Measurements from ENCODE around the gene FBXO11. TPM values are rescaled to one million over a fixed set of nuclear protein-coding genes. Genes with fewer than 3 reads are reported as not detected.
A peak's percentile ranks its signal among the peaks of the same experiment; 100 is the strongest.

FBXO11 gene
- total RNA-seq, 3 donors from 2014 or later (not counting 1 experiment from before 2014, with no cell fraction given): 104 to 110 (median 105) TPM

DNA sequence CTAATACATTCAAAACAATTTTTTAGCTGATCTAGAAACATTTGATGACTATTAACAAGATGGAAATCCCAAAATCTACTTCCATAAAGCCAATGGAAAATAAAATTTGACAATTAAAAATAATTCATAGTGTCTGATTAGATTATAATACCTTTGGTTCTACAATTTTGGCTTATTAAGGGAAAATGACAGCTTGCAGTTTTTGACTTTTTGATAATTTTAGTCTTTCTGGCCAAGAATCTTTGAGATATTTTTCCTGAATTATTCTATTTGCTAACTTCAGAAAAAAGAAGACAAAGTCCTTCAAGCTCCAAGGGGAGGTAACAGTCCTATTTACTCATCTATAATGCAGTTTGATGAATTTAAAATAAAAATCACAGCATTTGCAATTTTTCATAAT is 83.8 kb downstream of the FBXO11 start:
- peaks cover 60% of the 10 kb centered on the region for H3K36me3 ChIP-seq (ENCODE audit: control insufficient read depth, insufficient read depth, low read length)
- H3K27ac Mint-ChIP-seq: no peak overlapping the region

GRCh38 chr2:47819834-47820233 is 86.5 kb downstream of the FBXO11 start:
- no peaks in the 10 kb centered on the region for H3K36me3 Mint-ChIP-seq
- DNase-seq (no peak), ATAC-seq (no peak)
- TF ChIP-seq, protein P1, sequence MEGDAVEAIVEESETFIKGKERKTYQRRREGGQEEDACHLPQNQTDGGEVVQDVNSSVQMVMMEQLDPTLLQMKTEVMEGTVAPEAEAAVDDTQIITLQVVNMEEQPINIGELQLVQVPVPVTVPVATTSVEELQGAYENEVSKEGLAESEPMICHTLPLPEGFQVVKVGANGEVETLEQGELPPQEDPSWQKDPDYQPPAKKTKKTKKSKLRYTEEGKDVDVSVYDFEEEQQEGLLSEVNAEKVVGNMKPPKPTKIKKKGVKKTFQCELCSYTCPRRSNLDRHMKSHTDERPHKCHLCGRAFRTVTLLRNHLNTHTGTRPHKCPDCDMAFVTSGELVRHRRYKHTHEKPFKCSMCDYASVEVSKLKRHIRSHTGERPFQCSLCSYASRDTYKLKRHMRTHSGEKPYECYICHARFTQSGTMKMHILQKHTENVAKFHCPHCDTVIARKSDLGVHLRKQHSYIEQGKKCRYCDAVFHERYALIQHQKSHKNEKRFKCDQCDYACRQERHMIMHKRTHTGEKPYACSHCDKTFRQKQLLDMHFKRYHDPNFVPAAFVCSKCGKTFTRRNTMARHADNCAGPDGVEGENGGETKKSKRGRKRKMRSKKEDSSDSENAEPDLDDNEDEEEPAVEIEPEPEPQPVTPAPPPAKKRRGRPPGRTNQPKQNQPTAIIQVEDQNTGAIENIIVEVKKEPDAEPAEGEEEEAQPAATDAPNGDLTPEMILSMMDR (IDR thresholded peaks at IDR 0.05): no peak
- H3K27ac ChIP-seq (ENCODE audit: low read length): no peak overlapping the region
- no peak overlapping the region for H3K27ac Mint-ChIP-seq
- no peaks in the 10 kb centered on the region for H3K9me3 ChIP-seq (ENCODE audit: control insufficient read depth, insufficient read depth, low read length)
- 100% methylated on average over 1 of the region's 3 CpGs for WGBS (ENCODE audit: insufficient coverage)
- H3K4me3 Mint-ChIP-seq: no peak overlapping the region
- no peaks in the 10 kb centered on the region for H3K4me1 ChIP-seq (ENCODE audit: control insufficient read depth, insufficient read depth, low read length)
- no peaks in the 10 kb centered on the region for H3K27me3 Mint-ChIP-seq (ENCODE audit: low read depth in 2 of 2)
- H3K27me3 ChIP-seq (ENCODE audit: control insufficient read depth, insufficient read depth, low read length): no peaks in the 10 kb centered on the region
- H3K9me3 Mint-ChIP-seq: no peaks in the 10 kb centered on the region
- H3K4me1 Mint-ChIP-seq: no peaks in the 10 kb centered on the region
- intact Hi-C loops (cut with micrococcal nuclease): no loop called here
- no peak overlapping the region for H3K4me3 ChIP-seq (ENCODE audit: low read length)
- H3K36me3 ChIP-seq (ENCODE audit: control insufficient read depth, insufficient read depth, low read length): peaks cover 74% of the 10 kb centered on the region

More for the DNA sequence above, 83.8 kb downstream of the FBXO11 start:
- peaks cover 8% of the 10 kb centered on the region for H3K36me3 Mint-ChIP-seq
- intact Hi-C loops (cut with micrococcal nuclease): no loop called here
- H3K4me3 ChIP-seq (ENCODE audit: low read length): no peak overlapping the region
- H3K4me1 ChIP-seq (ENCODE audit: control insufficient read depth, insufficient read depth, low read length): no peaks in the 10 kb centered on the region
- TF ChIP-seq, protein P1 (IDR thresholded peaks at IDR 0.05): no peak
- no peaks in the 10 kb centered on the region for H3K27me3 Mint-ChIP-seq (ENCODE audit: low read depth in 2 of 2)
- DNase-seq (no peak), ATAC-seq (no peak)
- H3K9me3 ChIP-seq (ENCODE audit: control insufficient read depth, insufficient read depth, low read length): no peaks in the 10 kb centered on the region
- H3K27ac ChIP-seq (ENCODE audit: low read length): no peak overlapping the region
- H3K27me3 ChIP-seq (ENCODE audit: control insufficient read depth, insufficient read depth, low read length): no peaks in the 10 kb centered on the region
- H3K4me1 Mint-ChIP-seq: peaks cover 0 to 5% of the 10 kb centered on the region in 2 donors
- H3K9me3 Mint-ChIP-seq: no peaks in the 10 kb centered on the region
- no peak overlapping the region for H3K4me3 Mint-ChIP-seq

DNA sequence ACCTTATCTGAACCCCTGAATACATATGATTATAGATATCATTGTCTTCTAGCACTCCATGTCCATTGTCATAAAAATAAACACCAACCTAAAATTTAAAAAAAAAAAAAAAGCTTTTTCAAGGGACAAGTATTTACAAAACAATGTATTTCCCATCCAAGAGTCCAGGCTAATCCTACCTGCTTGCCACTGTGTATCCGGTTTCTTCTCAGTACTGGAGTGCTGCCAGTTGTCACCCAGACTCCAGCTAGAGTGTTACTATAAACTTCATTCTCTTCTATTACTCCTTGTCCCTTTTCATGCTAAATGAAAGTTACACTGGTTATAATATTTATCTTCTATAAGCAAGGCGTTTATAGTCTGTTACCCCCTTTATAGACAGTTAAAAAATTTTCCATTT is 87.5 kb downstream of the FBXO11 start:
- H3K4me3 ChIP-seq (ENCODE audit: low read length): no peak overlapping the region
- DNase-seq (no peak), ATAC-seq (no peak)
- TF ChIP-seq, protein P1 (IDR thresholded peaks at IDR 0.05): no peak
- H3K36me3 ChIP-seq (ENCODE audit: control insufficient read depth, insufficient read depth, low read length): peaks cover 68% of the 10 kb centered on the region
- H3K27ac Mint-ChIP-seq: peak overlapping the region in 1 of 2 donors; percentile 66
- 96% methylated on average over 1 of the region's 2 CpGs for WGBS (ENCODE audit: insufficient coverage)
- H3K9me3 Mint-ChIP-seq: no peaks in the 10 kb centered on the region
- H3K9me3 ChIP-seq (ENCODE audit: control insufficient read depth, insufficient read depth, low read length): no peaks in the 10 kb centered on the region
- no peaks in the 10 kb centered on the region for H3K27me3 Mint-ChIP-seq (ENCODE audit: low read depth in 2 of 2)
- no peak overlapping the region for H3K27ac ChIP-seq (ENCODE audit: low read length)
- no peaks in the 10 kb centered on the region for H3K27me3 ChIP-seq (ENCODE audit: control insufficient read depth, insufficient read depth, low read length)
- intact Hi-C loops (cut with micrococcal nuclease): no loop called here
- no peaks in the 10 kb centered on the region for H3K36me3 Mint-ChIP-seq
- H3K4me1 Mint-ChIP-seq: no peaks in the 10 kb centered on the region
- no peak overlapping the region for H3K4me3 Mint-ChIP-seq
- H3K4me1 ChIP-seq (ENCODE audit: control insufficient read depth, insufficient read depth, low read length): no peaks in the 10 kb centered on the region

DNA sequence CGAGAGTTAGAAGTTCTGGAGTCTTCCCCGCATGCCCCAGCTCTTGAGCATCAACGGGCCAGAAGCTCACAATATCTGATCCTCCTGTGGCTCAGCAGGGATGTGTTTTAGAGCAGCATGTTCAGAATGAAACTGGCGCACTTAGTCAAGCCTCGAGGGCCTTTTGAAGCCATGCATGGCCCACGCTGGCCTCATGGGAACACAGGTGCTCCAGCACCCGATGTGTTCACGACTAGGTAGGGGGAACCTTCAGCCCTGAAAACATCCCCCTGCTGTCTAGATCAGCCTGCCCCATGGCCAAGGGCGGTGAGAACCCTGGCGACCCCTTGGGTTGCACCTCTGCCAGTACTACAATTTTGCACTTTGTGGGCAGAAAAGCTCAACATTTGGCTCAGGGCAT is 90.5 kb downstream of the FBXO11 start:
- TF ChIP-seq, protein P1 (IDR thresholded peaks at IDR 0.05): no peak
- Histone ChIP-seq H3K27ac (ENCODE audit: low read length) (no peak overlapping the region), H3K4me1 (ENCODE audit: control insufficient read depth, insufficient read depth, low read length) (no peaks in the 10 kb centered on the region), H3K36me3 (ENCODE audit: control insufficient read depth, insufficient read depth, low read length) (peaks cover 68% of the 10 kb centered on the region), H3K4me3 (ENCODE audit: low read length) (no peak overlapping the region), H3K9me3 (ENCODE audit: control insufficient read depth, insufficient read depth, low read length) (no peaks in the 10 kb centered on the region), H3K27me3 (ENCODE audit: control insufficient read depth, insufficient read depth, low read length) (no peaks in the 10 kb centered on the region)
- Mint-ChIP-seq H3K36me3 (no peaks in the 10 kb centered on the region), H3K9me3 (no peaks in the 10 kb centered on the region), H3K4me1 (peaks cover 0 to 5% of the 10 kb centered on the region in 2 donors), H3K27ac (no peak overlapping the region), H3K27me3 (ENCODE audit: low read depth in 2 of 2) (no peaks in the 10 kb centered on the region), H3K4me3 (no peak overlapping the region)
- ATAC-seq: no peak
- intact Hi-C loops (cut with micrococcal nuclease): no loop called here
- 84% methylated on average over 10 of the region's 10 CpGs for WGBS (ENCODE audit: insufficient coverage)
- no peak for DNase-seq
